Suprapubic skin (tissue), 4 donors: ENCODE measurements around the gene HTATIP2.

Experiments
- POLR2A ChIP-seq, 2 donors: fragments of 450-650 bp; IDR thresholded peaks; one replicate each; pipeline ENCODE4 v1.6.1; 2017; ENCODE audit warnings: antibody characterized with exemption in 2 of 2, mild to moderate bottlenecking in 2 of 2, moderate library complexity in 2 of 2
- POLR2AphosphoS5 ChIP-seq, 3 donors: sonication (generic); formaldehyde crosslinking; IDR thresholded peaks; one replicate each; pipeline ENCODE4 v1.6.1; 2017; ENCODE audit warnings: antibody characterized with exemption in 3 of 3
- TF ChIP-seq, protein P1 (sequence below), 2 donors: fragments of 200-600 bp in 1 of 2; fragments of 450-650 bp in 1 of 2; sonication (generic) in 1 of 2; IDR thresholded peaks; one replicate each; pipeline ENCODE4 v1.5.1; 2016 to 2019; ENCODE audit warnings: antibody characterized with exemption in 2 of 2, mild to moderate bottlenecking in 1 of 2, moderate library complexity in 1 of 2

DNA sequence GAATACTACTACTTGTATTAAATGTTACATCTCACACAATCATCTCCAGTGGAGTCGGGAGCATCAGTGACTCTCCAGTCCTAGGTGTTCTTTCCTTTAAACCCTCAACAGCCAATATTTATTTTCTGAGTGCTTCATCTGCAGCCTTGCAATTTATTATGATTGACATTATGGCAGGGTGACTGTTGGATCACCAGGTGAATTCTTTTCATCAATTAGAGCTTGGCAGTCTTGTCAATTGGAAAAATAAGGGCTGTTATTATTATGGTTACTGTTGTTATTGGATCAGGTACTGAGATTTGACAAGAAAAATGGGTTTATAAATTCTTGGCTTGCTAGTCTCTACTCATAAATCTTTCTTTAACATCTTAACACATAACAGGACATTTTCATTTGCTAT is 27.5 kb upstream of the HTATIP2 start:
- TF ChIP-seq, protein P1, sequence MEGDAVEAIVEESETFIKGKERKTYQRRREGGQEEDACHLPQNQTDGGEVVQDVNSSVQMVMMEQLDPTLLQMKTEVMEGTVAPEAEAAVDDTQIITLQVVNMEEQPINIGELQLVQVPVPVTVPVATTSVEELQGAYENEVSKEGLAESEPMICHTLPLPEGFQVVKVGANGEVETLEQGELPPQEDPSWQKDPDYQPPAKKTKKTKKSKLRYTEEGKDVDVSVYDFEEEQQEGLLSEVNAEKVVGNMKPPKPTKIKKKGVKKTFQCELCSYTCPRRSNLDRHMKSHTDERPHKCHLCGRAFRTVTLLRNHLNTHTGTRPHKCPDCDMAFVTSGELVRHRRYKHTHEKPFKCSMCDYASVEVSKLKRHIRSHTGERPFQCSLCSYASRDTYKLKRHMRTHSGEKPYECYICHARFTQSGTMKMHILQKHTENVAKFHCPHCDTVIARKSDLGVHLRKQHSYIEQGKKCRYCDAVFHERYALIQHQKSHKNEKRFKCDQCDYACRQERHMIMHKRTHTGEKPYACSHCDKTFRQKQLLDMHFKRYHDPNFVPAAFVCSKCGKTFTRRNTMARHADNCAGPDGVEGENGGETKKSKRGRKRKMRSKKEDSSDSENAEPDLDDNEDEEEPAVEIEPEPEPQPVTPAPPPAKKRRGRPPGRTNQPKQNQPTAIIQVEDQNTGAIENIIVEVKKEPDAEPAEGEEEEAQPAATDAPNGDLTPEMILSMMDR (IDR thresholded peaks at IDR 0.05): no peak
- TF ChIP-seq POLR2AphosphoS5 (IDR thresholded peaks at IDR 0.05) (no peak), POLR2A (IDR thresholded peaks at IDR 0.05) (no peak)
